ENCODE results near the gene CSTF1.

DNA sequence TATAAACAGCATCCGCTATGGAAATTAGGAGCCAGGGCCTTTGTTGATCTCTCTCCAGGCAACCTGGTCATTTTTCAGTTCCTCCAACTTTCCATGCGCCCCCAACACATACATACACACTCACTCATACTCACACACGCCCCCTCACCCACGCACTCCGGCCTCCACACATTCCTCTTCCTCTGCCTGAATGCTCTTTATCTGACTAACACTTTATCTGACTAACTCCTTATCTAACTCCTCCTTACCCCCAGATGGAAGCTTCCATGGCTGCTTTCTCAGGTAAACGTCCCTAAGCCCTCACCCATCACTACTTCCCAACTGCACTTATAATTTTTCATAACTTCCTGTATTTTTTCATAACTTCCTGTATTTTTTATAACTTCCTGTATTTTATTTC lies 37.1 kb downstream of the CSTF1 start:
- TF ChIP-seq FOXM1 (IDR thresholded peaks at IDR 0.05; ENCODE audit: borderline replicate concordance, low read depth) (no peak), CREB1 (IDR thresholded peaks at IDR 0.05; ENCODE audit: low read depth) (no peak), EP300 (IDR thresholded peaks at IDR 0.05; ENCODE audit: borderline replicate concordance) (no peak), NFIC (IDR thresholded peaks at IDR 0.05) (no peak), CEBPB (IDR thresholded peaks at IDR 0.05) (no peak), EGR1 (IDR thresholded peaks at IDR 0.05) (no peak), TEAD4 (IDR thresholded peaks at IDR 0.05) (no peak), TAF1 (IDR thresholded peaks at IDR 0.05; ENCODE audit: low read depth) (no peak), RAD21 (IDR thresholded peaks at IDR 0.05; ENCODE audit: low read depth) (no peak), YY1 (IDR thresholded peaks at IDR 0.05; ENCODE audit: low read depth) (no peak)
- TF ChIP-seq, protein P1, sequence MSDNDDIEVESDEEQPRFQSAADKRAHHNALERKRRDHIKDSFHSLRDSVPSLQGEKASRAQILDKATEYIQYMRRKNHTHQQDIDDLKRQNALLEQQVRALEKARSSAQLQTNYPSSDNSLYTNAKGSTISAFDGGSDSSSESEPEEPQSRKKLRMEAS (IDR thresholded peaks at IDR 0.05) = no peak
- TF ChIP-seq, protein P2, sequence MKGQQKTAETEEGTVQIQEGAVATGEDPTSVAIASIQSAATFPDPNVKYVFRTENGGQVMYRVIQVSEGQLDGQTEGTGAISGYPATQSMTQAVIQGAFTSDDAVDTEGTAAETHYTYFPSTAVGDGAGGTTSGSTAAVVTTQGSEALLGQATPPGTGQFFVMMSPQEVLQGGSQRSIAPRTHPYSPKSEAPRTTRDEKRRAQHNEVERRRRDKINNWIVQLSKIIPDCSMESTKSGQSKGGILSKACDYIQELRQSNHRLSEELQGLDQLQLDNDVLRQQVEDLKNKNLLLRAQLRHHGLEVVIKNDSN (IDR thresholded peaks at IDR 0.05) = no peak
- TF ChIP-seq, protein P3, sequence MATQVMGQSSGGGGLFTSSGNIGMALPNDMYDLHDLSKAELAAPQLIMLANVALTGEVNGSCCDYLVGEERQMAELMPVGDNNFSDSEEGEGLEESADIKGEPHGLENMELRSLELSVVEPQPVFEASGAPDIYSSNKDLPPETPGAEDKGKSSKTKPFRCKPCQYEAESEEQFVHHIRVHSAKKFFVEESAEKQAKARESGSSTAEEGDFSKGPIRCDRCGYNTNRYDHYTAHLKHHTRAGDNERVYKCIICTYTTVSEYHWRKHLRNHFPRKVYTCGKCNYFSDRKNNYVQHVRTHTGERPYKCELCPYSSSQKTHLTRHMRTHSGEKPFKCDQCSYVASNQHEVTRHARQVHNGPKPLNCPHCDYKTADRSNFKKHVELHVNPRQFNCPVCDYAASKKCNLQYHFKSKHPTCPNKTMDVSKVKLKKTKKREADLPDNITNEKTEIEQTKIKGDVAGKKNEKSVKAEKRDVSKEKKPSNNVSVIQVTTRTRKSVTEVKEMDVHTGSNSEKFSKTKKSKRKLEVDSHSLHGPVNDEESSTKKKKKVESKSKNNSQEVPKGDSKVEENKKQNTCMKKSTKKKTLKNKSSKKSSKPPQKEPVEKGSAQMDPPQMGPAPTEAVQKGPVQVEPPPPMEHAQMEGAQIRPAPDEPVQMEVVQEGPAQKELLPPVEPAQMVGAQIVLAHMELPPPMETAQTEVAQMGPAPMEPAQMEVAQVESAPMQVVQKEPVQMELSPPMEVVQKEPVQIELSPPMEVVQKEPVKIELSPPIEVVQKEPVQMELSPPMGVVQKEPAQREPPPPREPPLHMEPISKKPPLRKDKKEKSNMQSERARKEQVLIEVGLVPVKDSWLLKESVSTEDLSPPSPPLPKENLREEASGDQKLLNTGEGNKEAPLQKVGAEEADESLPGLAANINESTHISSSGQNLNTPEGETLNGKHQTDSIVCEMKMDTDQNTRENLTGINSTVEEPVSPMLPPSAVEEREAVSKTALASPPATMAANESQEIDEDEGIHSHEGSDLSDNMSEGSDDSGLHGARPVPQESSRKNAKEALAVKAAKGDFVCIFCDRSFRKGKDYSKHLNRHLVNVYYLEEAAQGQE (IDR thresholded peaks at IDR 0.05; ENCODE audit: low read depth) = no peak
